NCI-H2227 treated with DMSO at 0.1 percent for 48 hours (cell line): Measurements from ENCODE around the gene JMY.
"Not testable (repeated sequence)": the region's sequence is repeated elsewhere in the genome, so short reads cannot be mapped to it uniquely, and the experiment has no call there.

ENCODE experiments used
- DNase-seq: peaks from one replicate; lab custom pipeline; 2025; lab: John Stamatoyannopoulos, UW

The JMY gene

GRCh38 chr5:79237740-79238560 is 2.0 kb downstream of the JMY start:
- DNase-seq: no peak

DNA sequence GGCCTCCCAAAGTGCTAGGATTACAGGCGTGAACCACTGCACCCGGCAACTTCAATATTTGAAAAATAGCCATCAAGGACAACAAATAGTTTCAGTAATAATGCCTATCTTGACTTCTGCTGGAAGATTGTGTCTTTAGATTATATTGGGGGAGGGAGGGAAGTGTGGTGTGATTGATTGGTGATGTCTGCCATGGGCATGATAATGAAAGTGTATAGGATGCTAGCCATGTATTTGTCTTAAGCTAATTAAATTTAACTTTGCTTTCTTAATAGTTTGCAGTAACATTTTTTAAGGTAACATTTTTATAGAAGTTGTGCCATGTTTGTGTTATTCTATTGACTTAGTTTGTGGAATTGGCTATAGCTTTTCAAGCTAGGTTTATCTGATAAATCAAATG is 4.6 kb downstream of the JMY start:
- no peak for DNase-seq

GRCh38 chr5:79241535-79241979 is 5.6 kb downstream of the JMY start:
- DNase-seq: no peak

GRCh38 chr5:79242242-79243039 is 6.5 kb downstream of the JMY start:
- no peak for DNase-seq

DNA sequence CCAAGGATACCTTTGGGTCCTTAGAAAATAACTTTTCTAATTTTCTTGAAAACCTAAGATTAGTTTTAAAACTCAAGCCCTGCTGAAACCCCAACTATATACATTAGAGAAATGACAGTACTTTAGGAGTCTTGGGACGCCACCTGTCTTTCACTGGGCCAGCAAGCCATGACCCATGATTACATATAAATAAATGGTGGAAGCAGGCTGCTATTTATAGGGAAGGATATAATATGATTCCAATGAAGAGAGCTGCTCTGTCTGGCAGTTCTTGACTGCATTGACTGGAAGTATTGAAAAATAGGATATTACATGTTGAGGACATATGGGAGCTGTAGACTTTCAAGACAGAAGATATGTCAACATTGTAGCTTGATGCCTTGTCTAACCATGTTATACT is 7.3 kb downstream of the JMY start:
- DNase-seq: no peak

DNA sequence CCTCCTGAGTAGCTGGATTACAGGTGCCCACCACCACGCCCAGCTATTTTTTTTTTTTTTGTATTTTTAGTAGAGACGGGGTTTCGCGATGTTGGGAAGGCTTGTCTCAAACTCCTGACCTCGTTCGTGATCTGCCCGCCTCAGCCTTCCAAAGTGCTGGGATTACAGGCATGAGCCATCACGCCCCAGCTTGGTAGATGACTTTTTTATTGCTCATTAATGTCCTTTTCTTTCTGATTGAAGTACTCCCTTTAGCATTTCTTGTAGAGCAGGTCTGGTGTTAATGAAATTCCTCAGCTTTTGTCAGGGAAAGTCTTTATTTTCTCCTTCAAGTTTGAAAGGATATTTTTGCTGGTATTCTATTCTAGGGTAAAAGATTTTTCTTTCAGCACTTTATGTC is 18.1 kb downstream of the JMY start:
- DNase-seq: not testable (repeated sequence)

DNA sequence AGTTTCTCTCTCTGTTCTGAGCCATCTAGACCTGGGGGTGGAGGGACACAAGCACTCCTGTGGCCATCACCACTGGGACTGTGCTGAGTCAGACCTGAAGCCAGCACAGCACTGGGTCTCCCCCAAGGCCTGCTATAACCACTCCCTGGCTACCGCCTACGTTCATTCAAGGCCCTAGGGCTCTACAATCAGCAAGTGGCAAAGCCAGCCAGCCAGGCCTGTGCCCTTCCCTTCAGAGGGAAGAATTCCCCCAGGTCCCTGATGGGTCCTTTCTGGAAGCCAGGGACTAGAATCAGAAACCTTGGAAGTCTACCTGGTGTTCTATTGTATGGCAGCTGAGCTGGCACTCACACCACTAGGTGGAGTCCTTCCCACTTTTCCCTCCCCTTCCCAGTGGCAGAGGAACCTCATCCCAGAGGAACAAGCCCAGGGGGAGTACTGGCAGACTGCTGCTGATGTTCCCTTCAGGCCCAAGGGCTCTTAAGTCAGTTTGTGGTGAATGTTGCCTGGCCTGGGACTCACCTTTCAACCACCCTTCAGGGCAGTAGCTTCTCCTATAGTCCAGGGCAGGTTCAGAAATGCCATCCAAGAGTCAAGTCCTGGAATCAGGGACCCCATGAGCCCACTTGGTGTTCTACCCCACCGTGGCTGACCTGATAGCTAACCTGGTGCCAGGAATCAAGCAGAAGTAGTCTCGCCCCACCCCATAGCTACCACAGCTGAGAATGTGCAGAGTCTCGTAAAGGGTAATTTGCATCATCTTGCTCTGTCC is 20.0 kb downstream of the JMY start:
- DNase-seq: no peak

DNA sequence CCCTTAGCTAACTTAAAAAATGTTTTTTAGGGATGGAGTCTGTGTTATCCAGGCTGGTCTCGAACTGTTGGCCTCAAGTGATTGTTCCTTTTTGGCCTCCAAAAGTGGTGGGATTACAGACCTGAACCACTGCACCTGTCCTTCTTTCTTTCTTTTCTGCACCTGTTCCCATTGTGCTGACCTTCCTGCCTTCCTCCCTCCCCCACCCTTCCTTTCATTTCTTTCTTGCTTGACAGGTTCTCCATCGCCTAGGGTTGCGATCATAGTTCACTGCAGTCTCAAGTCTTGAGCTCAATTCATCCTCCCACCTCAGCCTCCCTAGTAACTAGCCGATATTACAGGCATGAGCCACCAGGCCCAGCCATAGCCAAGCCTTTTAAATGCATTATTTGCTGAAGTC is 20.6 kb downstream of the JMY start:
- no peak for DNase-seq

DNA sequence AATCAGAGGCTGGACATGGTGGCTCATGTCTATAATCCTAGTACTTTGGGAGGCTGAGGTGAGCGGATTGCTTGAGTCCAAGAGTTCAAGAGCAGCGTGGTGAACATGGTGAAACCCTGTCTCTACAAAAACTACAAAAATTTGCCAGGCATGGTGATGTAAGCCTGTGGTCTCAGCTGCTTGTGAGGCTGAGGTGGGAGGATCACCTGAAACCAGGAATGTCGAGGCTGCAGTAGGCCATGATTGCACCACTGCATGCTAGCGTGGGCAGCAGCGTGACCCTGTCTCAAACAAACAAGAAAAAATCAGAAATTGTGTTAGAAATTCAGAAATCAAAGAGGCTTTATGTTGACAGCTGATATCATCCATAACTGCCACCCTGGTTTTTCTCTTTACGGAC is 21.4 kb downstream of the JMY start:
- no peak for DNase-seq

DNA sequence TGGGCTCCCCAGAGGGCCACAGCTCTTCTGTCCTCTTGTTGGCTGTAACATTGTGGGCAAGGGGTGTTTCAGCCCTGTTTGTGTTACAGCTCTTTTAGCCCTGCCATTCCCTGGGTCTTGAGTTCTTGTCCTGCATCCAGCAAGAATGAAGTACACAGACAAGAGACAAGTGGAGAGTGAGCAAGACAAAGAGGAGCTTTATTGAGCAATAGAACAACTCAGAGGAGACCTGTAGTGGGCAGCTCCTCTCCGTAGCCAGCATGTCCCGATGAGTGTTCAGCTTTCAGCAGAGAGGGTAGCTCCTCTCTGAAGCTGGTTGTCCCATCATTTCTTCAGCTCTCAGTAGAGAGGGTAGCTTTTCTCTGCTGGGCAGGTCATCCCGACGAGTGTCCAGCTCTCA is 22.9 kb downstream of the JMY start:
- DNase-seq: no peak

- no peak for DNase-seq
Measured at GRCh38 chr5:79259383-79259782, 23.5 kb downstream of the JMY start.

- DNase-seq: no peak
Measured at GRCh38 chr5:79259810-79260209, 23.9 kb downstream of the JMY start.

- DNase-seq: no peak
Measured at GRCh38 chr5:79261897-79262296, 26.0 kb downstream of the JMY start.

DNA sequence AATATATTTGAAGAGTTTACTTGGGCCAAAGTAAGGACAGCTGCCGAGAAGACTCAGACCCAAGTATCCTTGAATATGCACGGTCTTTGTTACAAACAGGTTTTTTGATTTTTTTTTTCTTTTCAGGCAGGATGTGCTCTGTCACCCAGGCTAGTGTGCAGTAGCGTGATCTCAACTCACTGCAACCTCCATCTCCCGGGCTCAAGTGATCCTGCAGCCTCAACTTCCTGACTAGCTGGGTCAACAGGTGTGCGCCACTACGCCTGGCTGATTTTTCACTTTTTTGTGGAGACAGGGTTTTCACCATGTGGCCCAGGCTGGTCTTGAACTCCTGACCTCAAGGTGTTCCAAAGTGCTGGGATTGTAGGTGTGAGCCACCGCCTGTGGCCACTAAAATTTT is 27.4 kb downstream of the JMY start:
- no peak for DNase-seq

GRCh38 chr5:79267180-79267579 is 31.2 kb downstream of the JMY start:
- no peak for DNase-seq

DNA sequence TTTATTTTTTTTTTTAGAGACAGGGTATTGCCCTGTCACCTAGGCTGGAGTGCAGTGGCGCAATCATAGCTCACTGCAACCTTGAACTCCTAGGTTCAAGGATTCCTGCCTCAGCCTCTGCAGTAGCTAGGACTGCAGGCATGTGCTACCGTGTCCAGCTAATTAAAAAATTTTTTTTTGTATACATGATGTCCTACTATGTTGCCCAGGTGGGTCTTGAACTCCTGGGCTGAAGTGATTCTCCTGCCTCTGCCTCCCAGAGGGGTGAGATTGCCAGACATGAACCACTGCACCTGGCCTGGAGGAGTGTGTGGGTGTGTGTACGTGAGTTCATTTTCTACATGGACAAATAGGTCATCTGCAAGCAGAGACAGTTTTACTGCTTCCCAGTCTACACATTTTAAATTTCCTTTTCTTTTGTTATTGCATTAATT is 33.8 kb downstream of the JMY start:
- no peak for DNase-seq

DNA sequence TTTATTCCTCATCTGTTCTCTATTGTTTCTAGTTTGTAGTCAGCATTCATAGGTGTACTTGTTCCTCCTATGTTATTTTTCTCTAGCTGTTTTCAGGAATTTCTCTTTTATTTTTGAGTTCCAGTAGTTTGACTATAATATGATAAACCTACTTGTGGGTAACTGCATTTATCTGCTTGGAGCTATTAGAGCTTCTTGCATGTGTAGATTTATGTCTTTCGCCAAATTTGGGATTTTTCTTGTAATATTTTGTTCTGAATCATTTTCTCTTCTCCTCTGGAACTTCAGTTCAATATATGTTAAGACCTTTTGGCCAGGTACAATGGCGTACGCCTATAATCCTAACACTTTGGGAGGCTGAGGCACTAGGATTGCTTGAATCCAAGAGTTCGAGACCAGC is 37.4 kb downstream of the JMY start:
- DNase-seq: no peak

GRCh38 chr5:79284846-79285245 is 48.9 kb downstream of the JMY start:
- DNase-seq: no peak

DNA sequence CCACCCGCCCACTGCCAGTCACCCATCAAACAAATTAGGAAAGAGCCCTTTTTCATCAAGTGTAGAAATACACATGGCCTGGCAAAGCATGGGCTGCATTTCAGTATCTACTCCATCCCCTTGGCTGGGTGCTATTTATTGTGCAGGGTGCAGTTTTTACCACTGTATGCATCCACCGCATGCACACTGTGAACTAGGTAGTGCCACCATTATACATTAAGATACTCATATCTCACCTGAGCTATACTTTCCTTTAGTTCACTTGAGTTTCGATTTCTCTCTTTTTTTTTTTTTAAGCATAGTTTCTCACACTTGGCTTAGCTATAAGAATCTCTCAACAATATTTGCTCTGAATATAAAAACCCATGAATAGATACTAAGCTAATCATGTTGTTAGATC is 49.4 kb downstream of the JMY start:
- no peak for DNase-seq

- no peak for DNase-seq
Measured at GRCh38 chr5:79285833-79286232, 49.9 kb downstream of the JMY start.

DNA sequence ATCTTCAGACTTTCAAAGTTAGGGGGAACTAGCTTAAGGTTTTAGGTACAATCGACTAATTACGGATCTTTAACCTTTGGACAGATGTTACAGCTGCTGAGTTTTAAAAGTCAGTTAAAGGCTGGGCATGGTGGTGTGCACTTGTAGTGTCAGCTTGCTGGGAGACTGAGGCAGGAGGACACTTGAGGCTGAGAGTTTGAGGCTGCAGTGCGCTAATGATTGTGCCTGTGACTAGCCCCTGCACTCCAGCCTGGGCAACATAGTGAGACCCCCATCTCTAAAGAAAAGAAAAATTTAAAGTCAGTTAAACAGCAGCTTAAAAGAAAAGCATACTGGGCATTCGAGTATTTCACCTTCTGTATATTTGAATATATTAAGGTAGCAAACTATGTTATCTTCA is 51.4 kb downstream of the JMY start:
- DNase-seq: no peak

DNA sequence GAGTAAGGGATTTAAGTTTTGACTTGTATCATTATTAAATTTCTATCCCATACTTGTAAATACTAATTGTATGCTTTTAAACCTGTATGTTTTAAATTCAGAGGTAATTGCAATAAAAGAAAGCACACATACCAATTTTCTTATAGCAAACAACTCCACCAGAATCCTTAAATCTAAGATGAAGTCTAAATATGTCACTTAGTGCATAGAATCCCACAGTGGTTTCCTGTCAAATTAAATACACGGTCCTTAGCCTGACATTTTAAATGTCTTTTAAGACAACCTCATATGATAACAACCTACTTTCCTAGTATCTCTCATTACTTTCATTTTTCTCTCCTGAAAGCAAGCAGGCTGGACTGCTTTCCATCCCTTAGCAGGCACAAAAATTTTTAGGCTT is 52.0 kb downstream of the JMY start:
- no peak for DNase-seq

GRCh38 chr5:79295029-79295428 is 59.1 kb downstream of the JMY start:
- DNase-seq: no peak
